GM18517 (cell line): ENCODE results near the gene FIBP.

Experiments
- ATAC-seq: cut with Tn5 transposase; IDR thresholded peaks from one replicate; pipeline ENCODE4 v1.9.1; 2021; ENCODE audit warnings: mild to moderate bottlenecking, moderate library complexity; ENCODE audit not compliant: unreplicated experiment

Gene FIBP

DNA sequence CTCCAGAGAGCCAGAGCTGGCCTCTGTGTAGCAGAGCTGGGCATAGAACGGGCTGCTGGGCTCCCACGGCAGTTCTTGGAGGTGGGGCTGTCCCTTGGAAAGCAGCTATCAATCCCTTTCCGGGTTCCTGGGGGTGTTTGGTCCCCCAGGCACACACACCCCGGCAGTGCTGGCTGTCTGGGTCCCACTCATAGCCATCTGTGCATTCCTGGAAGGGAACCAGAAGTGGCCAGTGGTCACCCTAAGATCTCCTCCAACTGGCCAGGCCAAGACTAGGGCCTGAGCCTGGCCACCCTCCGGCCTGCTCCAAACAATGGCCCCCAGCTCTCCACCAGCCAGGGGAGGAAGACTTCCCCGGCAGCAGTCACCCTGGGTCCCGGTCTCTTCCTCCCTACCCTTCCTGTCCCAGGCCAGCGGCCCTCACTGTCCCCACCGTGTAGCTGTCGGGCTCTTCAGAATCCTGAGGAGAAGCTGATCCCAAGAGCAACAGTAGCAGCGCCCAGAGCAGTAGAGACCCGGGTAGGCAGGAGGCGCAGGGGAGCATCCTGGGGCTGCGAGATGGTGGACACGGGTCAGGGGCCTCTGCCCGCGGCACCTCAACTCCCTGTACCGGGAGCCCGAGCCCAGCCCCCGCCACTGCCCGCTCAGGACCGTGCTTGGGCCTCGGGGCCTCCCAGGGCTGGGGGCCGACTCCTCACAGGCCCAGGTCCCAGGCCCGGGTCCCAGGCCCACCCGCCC lies 16.3 kb downstream of the FIBP start:
- ATAC-seq: no peak

DNA sequence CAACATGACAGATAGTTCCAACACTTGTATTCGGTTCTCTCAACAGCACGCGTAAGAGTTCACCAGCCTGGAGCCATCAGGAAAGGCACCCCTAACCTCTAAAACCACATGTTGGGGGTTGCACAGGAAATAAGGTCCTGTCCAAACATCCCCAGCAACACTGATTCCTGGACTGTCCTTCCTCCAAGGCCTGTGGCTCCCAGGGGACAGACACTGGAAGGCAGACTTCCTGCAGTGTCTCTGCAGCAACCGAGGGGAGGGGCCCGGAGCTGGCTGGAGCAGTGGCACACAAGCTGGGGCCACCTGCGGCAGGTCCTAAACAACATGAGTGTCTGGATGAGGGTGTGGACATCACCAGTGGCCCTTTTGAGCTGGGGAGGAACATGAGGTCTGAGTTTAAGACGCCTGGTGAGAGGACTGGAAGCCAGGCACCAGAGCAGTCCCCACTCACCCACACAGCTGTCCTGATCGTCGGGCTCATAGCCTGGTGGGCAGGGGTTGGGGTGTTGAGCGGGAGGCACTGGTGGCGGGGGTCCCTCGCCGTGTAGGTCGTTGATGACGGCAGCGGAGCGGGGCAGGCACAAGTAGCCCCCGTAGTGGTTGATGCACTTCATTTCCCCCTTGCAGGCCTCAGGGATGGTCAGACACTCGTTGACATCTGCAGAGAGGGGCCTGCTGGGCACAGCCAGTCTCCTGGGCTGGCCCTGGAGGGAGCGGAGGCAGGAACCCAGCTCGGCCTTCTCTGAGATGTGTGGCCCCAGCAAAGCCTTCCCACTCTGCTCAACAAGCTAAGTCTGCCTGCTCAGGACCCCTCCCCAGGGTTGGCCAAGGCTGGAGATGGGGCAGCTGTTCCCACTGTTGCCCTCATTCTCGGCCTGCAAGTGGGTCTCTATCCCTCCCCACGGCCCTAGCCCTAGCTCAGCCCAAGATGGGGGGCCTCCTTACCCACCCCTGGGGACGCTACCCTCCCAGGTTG lies 17.3 kb downstream of the FIBP start:
- no peak for ATAC-seq

DNA sequence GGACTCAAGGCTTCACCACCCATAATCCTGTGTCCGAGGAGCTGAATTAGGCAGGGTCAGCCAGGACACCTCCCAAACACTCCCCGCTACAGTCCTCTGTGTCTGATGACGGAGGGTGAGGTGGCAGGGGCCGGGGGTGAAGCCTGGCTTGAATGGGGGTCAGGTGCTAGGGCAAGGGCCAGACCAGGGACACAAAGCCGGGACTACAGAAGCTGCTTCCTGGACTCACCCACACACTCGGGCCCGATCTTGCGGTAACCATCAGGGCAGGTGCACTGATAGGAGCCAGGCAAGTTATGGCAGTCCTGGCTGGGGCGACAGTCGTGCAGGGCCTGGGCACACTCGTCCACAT lies 18.0 kb downstream of the FIBP start:
- ATAC-seq: no peak

DNA sequence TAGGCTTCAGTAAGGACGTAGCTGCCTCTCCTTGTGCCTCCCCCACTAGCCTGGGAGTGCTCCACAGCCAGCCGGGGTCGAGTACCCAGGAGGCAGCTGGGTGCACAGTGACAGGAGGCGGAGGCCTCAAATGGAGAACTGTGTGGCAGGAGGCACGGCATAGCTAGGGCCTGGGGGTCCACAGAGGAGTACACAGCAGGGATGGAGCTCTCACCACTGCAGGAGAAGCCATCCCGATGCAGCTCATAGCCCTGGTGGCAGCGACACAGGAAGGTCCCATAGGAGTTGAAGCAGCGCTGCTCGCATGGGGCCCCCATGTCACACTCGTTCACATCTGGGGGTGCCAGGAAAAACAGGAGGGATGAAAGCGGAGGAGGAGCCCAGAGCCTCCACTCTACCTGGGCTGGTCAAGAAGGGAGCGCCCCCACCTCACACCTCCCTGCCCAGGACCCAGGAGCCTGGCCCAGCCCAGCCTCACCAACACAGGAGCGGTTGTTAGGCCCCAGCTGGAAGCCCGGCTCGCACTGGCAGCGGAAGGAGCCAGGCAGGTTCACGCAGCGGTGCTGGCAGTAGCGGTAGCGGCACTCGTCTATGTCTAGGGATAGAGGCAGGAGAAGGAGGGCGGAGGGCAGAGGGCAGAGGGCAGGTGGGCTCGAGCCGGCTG lies 18.5 kb downstream of the FIBP start:
- ATAC-seq: no peak

DNA sequence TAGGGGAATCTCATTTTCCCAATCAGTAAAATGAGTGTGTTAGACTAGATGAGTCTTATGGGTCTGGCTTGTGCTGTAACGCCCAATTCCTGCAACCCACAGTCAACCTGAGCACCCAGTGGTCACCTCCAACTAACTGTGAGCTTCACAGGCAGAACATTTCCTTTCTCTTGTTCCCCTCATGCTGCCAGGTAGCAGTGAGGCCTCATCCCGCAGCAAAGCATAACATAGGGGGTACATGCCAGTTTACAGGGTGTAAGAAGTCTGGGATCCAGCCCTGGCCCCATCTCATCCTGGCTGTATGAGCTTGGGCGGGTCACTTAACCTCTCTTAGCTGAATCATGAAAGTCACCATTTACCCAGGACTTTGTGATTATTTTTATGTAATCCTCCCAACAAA lies 19.4 kb downstream of the FIBP start:
- ATAC-seq: no peak

DNA sequence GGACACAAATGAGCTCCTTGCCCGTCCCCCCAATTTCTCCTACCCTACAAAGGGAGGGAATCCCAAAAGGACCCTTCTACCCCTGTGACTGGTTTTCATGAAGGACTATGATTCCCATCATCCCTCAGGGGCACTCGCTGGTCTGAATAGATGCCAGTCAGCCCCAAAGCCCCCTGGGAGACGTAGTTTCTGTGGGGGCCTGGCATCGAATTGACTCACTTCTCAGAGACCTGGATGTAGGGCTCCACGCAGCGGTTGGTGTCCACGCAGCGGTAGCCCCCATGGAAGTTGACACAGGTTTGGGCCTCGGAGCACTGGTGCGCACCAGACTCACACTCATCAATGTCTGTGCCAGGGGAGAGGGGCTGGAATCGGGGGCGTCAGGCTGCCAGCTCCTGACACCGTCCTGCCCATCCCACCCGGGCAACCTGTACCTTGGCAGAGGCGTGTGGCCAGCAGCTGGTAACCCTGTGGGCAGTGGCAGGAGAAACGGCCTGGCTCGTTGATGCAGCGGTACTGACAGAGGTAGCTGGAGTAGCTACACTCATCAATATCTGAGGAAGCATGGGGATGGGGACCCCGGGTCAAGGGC lies 20.1 kb downstream of the FIBP start:
- no peak for ATAC-seq

DNA sequence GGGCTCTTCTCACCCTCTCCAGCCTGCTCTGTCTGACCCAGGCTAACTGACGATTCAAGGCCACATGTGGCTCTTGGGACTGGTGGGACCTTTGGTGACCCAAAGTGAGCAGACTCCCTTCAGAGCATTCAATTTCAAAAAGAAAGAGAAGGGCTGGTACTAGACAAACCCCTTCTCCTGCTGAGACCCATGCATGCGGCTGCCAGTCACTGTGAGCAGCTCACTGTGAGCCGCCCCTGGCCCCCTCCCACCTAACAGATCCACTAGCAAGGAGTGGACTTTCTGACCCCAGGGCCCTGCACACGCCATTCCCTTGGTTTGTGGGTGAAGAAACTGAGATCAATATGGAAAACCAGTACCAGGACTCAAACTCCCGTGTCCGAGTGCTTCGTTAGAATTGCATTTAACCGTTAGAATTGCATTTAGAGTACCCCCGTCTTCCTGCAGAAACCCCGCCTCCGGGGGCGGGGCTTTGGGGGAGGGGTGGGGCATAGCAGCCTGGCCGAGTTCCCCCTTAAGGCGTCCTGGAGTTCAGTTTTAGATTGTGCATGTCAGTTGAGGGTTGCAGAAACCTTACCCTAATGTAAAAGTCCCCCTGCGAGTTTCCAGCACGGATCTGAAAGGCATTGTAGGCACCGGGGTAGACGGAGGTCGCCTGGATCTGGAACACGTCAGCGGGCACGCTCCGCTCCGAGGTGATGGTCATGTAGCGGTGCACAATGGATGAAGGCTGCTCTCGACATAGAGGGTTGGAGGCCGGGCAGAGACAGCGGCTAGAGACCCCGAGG lies 20.8 kb downstream of the FIBP start:
- no peak for ATAC-seq

DNA sequence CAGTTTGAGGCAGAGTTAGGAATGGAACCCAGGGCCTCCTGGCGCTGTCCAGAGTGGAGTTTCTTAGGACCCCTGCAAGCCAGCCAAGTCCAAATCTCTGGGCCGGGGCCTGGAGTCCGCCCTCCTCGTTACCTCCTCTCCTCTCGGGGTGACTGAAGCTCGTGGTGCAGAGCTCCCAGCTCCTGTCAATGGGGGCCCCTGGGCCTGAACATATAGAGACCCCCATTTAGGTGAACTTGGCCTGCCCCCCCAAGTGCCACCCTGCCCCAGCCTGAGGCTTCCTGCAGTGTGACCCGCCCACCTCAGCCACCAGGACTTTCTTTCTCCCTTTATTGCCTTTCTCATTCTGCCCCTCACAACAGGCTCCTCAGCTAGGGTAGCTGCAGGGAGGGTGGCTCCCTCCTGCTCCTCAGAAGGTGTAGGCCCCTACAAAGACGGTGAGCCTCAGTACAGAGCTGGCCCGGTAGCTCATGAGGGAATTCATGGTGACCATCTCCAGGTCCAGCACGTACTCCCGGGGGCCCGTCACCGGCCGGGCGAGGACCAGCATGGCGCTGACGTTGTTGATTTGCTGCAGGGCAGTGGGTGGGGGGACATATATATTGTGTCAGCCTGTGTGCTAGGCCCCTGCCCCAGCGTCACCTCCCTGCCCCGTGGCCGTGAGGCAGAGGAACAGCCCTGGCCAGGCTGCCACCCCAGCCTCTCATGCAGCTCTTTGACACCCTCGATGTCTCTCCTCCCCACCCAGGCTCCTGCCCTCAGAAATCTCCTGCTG lies 21.6 kb downstream of the FIBP start:
- ATAC-seq: no peak

DNA sequence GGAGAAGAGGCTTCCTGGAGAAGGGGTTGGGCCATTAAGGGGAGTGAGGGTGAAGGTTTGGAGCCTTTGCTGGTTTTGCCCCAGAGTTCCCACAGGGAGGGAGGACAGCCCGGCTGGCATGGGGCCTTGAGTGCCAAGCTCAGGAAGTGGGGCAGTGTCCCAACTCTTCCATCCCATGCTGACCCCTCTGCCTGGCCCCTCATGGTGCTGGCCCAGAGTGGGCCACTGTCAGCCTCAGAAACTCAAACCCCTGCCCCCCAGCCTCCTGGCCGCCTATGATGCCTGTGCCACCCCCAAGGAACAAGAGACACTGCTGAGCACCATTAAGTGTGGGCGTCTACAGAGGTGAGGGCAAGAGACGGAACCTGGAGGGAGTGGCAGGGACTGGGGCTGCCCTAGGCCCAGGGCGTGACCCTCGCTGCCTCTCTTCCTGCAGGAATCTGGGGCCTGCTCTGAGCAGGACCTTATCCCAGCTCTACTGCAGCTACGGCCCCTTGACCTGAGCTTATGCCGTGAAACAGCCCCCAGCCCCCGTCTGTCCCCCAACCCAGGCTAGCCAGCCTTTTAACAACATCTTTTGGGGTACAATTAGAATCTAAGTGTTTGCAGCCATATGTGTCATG lies 22.6 kb downstream of the FIBP start:
- no peak for ATAC-seq

DNA sequence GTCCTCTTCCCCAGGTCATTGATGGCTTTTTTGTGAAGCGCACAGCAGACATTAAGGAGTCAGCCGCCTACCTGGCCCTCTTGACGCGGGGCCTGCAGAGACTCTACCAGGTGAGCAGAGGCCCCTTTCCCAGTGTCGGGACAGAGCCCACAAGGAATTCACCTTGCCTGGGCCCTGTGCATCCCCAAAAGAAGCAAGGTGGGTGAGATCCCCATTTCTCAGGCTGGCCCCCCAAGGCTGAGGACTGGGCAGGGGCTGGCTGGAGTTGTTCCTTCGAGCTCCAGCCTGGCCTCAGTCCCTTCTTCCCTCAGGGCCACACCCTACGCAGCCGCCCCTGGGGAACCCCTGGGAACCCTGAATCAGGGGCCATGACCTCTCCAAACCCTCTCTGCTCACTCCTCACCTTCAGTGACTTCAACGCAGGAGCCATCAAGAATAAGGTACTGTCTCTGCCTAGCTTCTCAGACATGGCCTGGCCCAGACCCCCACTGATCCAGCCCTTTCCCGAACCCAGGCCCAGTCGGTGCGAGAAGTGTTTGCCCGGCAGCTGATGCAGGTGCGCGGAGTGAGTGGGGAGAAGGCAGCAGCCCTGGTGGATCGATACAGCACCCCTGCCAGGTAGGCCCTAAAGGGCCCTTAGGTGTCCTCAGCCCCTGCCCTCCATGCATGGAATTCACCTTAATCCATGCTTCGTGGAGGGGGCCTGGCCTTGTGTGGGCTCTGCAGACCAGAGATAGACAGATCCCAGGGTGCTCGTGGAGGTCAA lies 23.4 kb downstream of the FIBP start:
- ATAC-seq: no peak

DNA sequence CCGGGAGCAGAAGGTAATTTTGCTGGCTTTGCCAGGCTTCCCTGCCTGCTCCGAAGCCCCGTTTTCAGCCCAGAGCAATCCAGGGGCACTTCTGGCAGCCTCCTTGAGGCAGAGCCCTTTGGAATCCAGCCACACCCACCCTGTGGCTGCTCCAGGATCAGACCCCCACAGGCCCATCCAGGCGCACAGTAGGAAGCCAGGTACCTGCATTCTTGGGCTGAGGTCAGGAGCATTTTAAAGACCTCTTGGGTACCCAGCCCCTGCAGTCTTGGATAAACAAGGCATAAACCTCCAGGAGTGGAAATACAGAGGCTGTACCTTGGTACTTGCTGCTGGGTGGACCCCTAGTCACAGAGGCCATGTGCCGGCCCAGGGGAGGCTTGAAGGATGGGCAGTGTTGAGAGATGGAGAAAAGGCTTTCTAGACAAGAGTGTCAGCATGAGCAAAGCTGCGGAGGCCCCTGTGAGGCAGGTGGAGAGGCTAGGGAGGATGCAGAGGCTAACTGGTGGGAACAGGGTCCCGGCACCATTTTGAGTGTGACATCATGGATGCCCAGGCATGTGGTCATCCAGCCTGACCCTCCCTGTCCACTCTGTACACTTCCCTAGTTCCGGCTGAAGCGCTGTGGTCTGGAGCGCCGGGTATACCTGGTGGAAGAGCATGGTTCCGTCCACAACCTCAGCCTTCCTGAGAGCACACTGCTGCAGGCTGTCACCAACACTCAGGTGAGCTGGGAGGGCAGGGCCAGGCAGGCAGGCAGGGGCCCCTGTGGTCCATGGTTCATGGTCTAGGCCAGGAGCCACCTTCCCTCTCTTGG lies 24.2 kb downstream of the FIBP start:
- no peak for ATAC-seq

DNA sequence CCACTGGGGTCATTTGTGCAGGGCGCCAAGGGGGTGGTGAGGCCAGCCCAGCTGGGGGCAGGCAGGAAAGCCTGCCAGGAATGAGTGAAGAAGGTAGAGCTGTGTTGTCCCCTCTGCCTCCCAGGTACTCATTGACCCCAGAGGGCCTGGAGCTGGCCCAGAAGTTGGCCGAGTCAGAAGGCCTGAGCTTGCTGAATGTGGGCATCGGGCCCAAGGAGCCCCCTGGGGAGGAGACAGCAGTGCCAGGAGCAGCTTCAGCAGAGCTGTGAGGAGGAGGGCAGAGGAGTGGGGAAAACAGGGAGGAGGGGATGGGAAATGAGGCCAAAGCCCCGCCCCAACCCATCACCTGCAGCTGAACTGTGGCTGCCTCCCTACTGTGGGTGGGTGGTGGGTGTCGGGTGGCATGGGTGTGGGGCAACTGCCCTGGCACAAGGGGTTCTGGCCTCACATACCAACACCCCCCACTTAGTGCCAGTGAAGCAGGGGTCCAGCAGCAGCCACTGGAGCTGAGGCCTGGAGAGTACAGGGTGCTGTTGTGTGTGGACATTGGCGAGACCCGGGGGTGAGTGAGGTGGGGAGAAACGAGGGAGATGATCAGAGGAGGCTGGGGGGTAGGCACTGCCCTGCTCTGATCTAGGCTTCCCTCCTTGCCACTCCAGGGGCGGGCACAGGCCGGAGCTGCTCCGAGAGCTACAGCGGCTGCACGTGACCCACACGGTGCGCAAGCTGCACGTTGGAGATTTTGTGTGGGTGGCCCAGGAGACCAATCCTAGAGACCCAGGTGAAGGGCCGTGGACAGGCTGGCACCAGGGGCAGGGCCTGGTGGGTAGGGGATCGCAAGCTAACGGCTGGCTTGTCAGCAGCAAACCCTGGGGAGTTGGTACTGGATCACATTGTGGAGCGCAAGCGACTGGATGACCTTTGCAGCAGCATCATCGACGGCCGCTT lies 25.1 kb downstream of the FIBP start:
- ATAC-seq: no peak

DNA sequence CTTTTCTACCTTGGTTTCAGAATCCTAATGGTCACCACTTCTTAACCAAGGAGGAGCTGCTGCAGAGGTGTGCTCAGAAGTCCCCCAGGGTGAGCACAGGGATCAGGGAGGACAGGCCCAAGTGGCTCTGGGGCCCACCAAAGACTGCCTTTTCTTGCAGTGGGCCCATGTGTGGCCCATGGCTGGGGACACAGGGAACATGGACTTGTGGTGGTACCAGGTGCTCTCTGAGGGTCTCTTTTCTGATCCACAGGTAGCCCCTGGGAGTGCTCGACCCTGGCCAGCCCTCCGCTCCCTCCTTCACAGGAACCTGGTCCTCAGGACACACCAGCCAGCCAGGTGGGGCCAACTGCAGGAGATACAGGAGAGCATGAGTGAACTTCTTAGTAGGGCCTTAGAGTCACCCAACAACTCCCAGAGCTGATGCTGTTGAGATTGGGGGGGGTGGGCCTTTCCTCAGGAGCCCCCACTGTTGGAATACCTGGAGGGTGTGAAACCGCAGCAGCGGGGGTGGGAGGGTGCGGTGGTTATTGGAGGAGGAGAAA lies 26.0 kb downstream of the FIBP start:
- ATAC-seq: no peak

DNA sequence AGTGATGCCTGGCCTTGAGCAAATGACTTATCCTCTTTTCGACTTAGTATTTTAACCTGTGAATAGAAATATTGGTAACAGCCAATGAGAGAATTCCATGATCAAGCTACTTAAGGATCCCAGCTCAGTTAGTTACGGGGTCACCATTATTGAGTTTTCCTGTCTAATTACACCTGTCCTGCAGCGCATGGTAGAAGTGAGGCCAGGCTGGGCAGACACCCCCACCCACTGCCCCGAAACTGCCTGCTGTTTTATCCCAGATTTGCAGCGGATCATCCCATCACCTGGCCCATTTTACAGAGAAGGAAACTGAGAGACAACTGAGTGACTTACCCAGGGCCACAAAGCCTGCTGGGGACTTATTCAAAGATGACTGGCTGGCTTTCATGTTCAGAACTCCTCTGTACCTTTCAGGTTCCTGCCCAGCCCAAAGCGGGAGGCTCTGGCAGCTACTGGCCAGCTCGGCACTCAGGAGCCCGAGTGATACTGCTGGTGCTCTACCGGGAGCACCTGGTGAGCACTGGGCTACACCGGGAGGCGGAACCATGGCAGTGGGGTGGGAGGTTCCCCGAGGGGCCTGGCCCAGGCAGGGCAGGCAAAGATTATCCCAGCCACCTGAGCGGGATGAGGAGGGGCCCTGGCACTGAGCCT lies 26.6 kb downstream of the FIBP start:
- no peak for ATAC-seq

DNA sequence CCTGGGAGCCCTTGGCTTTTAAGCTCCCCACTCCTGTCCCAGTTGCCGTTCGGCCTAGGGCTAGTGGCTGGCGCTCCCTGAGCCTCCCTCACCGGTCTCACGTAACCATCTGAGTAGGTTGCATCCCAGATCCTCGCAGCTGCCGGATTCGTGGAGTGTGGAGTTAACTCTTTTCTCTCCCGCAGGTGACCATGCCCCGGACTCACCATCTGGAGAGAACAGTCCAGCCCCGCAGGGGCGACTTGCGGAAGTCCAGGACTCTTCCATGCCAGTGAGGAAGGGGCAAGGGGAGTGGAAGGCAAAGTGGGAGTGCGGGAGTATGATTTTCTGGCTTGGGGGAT lies 27.1 kb downstream of the FIBP start:
- ATAC-seq: no peak
